Kidney epithelial cell (primary cell): ENCODE data around the gene TGM3. TPM values are rescaled to one million over a fixed set of nuclear protein-coding genes. Genes with fewer than 3 reads are reported as not detected.

Experiments
- DNase-seq: peaks from one replicate; pipeline ENCODE4 v3.0.0-alpha.2; 2010; ENCODE audit warnings: low read depth
- H3K27me3 ChIP-seq: 2 replicates; pipeline ENCODE4 v1.6.0; 2011; ENCODE audit warnings: low read length; ENCODE audit not compliant: control insufficient read depth, insufficient read depth
- H3K36me3 ChIP-seq: 2 replicates; pipeline ENCODE4 v1.5.1; 2011; ENCODE audit warnings: low read length; ENCODE audit not compliant: control insufficient read depth, insufficient read depth
- H3K4me3 ChIP-seq: 2 replicates; pipeline ENCODE4 v1.5.1; 2011; ENCODE audit warnings: low read depth, mild to moderate bottlenecking, control low read depth, low read length
- total RNA-seq: library from RNA; depleted of rRNA; stranded (reverse); fragments of >200 nt; gene quantifications from 2 replicates; pipeline ENCODE4 v1.2.3, GENCODE V29; 2015
- TF ChIP-seq, protein P1 (sequence below): IDR thresholded peaks from 2 replicates; pipeline ENCODE4 v1.5.1; 2011; ENCODE audit warnings: mild to moderate bottlenecking, moderate library complexity, low read length, control low read depth, inconsistent platforms; ENCODE audit not compliant: insufficient read depth, poor library complexity, severe bottlenecking

TGM3 gene
- total RNA-seq, 1 donor from 2014 or later: not detected

DNA sequence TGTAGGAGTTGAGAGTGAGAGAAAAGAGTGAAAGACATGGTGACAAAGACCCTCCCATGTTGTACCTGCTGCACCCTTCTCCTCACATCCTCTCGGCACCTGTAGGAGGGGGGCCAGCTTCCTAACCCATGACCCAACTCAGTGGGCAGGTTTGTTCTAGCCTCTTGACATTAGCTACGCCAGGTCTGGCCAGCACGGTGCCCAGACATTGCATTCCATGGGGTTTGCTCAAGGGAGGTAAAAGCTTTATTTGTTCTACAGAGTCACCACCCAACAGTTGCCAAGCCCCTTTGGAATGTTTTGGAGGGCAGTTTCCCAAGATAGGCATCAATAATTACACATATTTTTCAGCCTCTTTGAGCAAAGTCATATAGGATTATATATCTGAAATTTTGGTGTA lies 62.2 kb downstream of the TGM3 start:
- TF ChIP-seq, protein P1, sequence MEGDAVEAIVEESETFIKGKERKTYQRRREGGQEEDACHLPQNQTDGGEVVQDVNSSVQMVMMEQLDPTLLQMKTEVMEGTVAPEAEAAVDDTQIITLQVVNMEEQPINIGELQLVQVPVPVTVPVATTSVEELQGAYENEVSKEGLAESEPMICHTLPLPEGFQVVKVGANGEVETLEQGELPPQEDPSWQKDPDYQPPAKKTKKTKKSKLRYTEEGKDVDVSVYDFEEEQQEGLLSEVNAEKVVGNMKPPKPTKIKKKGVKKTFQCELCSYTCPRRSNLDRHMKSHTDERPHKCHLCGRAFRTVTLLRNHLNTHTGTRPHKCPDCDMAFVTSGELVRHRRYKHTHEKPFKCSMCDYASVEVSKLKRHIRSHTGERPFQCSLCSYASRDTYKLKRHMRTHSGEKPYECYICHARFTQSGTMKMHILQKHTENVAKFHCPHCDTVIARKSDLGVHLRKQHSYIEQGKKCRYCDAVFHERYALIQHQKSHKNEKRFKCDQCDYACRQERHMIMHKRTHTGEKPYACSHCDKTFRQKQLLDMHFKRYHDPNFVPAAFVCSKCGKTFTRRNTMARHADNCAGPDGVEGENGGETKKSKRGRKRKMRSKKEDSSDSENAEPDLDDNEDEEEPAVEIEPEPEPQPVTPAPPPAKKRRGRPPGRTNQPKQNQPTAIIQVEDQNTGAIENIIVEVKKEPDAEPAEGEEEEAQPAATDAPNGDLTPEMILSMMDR: no peak
- Histone ChIP-seq H3K36me3 (no peaks in the 10 kb centered on the region), H3K27me3 (peaks cover 2% of the 10 kb centered on the region), H3K4me3 (no peak overlapping the region)
- no peak for DNase-seq

DNA sequence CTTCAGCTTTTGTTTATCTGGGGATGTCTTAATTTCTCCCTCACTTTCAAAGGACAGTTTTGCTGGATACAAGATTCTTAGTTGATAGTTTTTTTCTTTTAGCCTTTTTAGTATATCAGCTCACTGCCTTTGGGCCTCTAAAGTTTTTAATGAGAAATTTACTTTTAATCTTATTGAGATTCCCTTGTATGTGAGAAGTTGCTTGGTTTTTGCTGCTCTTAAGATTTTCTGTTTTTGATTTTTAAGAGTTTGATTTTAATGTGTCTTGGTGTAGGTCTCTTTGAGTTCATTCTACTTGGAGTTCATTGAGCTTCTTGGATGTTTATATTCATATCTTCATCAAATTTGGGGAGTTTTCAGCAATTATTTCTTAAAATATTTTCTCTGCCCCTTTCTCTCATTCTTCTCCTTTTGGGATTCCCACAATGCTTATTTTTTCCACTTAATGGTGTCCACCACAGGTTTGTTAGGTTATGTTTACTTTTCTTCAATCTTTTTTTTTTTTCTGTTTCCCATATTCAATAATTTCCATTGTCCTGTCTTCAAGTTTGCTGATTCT lies 65.3 kb downstream of the TGM3 start:
- H3K36me3 ChIP-seq: no peaks in the 10 kb centered on the region
- H3K4me3 ChIP-seq: no peak overlapping the region
- no peaks in the 10 kb centered on the region for H3K27me3 ChIP-seq
- TF ChIP-seq, protein P1: no peak
- no peak for DNase-seq

DNA sequence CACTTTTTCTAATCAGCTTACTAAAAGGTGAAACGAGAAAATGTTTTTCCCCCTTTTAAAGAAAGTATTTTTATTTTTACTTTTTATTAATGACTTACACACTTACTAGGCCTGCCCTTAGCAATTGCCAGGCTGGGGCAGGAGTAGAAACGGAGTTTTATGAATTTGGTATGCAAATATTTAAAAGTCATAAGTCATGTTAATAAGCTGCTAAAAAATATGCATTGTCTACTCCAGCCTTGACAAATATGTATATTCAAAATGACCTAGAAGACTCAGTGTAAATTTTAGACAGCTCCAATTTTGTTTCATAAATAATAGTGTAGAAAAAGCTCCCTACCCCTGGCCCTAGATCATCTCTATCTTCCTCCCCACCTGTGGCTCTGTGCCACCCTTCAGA lies 67.4 kb downstream of the TGM3 start:
- no peaks in the 10 kb centered on the region for H3K27me3 ChIP-seq
- TF ChIP-seq, protein P1: no peak
- H3K4me3 ChIP-seq: no peak overlapping the region
- H3K36me3 ChIP-seq: no peaks in the 10 kb centered on the region
- DNase-seq: no peak

DNA sequence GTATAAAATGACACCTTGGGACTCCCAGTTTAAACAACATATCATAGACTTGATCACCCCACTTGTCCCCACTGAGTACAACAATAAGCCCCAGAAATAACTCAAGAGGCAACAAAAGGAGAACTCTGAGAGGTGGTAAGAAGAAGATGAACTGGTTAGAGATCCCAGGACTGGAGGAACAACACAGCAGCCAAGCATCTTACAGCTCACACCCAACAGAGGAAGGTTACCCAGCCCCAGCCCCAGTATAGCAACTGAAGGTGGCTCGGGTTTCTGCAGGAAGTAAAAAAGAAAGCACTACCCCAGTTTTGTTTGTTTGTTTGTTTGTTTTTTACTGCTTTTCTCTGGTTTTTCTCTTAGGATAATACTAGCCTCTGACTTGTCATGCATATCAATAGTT lies 67.8 kb downstream of the TGM3 start:
- TF ChIP-seq, protein P1: no peak
- no peak for DNase-seq
- Histone ChIP-seq H3K4me3 (no peak overlapping the region), H3K27me3 (no peaks in the 10 kb centered on the region), H3K36me3 (no peaks in the 10 kb centered on the region)

DNA sequence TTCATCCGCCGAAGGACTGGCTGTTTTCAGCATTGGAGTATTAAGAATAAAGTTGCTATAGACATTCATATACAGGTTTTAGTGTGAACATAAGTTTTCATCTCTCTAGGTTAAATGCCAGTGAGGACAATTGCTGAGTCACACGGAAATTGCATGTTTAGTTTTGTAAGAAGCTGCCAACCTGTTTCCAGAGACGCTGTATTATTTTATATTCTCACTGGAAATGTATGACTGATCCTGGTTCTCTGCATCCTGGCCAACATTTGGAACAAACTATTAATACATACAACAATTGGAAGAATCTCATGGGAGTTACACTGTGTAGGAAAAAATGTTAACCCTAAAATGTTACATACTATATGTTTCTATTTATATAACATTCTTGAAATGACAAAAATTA lies 68.2 kb downstream of the TGM3 start:
- DNase-seq: no peak
- Histone ChIP-seq H3K27me3 (no peaks in the 10 kb centered on the region), H3K36me3 (no peaks in the 10 kb centered on the region), H3K4me3 (no peak overlapping the region)
- TF ChIP-seq, protein P1: no peak

DNA sequence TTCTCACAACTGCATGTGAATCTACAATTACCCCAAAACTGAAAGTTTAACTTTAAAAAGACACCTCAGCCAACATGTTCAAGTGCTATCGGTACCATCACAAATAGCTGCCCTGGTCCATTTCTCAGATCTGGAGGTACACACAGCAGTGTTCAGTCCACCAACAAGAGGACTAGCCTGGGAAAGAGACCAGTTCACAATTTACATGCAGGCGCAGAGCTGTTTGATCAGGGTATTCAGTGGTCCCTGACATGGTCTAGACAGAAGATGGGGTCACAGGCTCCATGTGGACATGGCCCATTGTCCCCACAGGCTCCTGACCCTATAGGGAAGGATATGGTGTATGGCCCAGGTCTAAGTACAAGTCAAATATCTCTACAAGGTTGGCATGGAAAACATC lies 69.3 kb downstream of the TGM3 start:
- TF ChIP-seq, protein P1: no peak
- Histone ChIP-seq H3K27me3 (no peaks in the 10 kb centered on the region), H3K36me3 (no peaks in the 10 kb centered on the region)

More for the DNA sequence above, 69.3 kb downstream of the TGM3 start:
- no peak overlapping the region for H3K4me3 ChIP-seq
- no peak for DNase-seq
